Measurements from ENCODE around the gene TRPM2. TPM values are rescaled to one million over a fixed set of nuclear protein-coding genes. Genes with fewer than 3 reads are reported as not detected.
A peak's percentile ranks its signal among the peaks of the same experiment; 100 is the strongest.

Gene TRPM2
- total and polyA plus RNA-seq, 3 experiments from 2014 or later: 1.9 to 2.6 (median 2.4) TPM

DNA sequence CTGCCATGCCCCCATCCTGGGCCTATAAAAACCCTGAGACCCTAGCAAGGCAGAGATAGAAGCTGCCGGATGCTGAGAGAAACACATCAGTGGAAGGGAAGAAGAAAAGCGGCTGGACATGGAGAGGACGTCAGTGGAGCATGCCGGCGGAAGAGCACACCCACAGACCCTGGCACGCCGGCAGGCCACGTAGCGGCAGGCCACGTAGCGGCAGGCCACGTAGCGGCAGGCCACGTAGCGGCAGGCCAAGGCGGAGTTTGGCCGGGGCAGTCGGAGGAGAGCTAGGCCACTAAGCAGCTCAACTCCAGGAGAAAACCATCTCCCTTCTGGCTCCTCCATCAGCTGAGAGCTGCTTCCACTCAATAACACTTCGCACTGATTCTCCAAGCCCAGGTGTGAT, 137.0 kb downstream of the TRPM2 start:
- Histone ChIP-seq H3K27ac (ENCODE audit: low read depth, low read length) (no peak overlapping the region), H3K27me3 (ENCODE audit: insufficient read depth, low read length, poor library complexity, severe bottlenecking) (no peaks in the 10 kb centered on the region), H3K36me3 (ENCODE audit: insufficient read depth, low read length) (no peaks in the 10 kb centered on the region), H3K4me1 (ENCODE audit: insufficient read depth, low read length) (peaks cover 9% of the 10 kb centered on the region), H3K4me3 (ENCODE audit: low read length) (no peak overlapping the region), H3K9me3 (ENCODE audit: low read length) (no peaks in the 10 kb centered on the region)
- ChIA-PET POLR2A (no interaction called here), CTCF (no interaction called here)
- Mint-ChIP-seq H3K9me3 (peaks cover 7 to 13% (median 10%) of the 10 kb centered on the region in 5 donors), H3K27ac (no peak overlapping the region), H3K27me3 (peaks cover 28 to 35% of the 10 kb centered on the region in 2 donors), H3K36me3 (peaks cover 0 to 7% (median 0%) of the 10 kb centered on the region in 3 donors), H3K4me3 (peak overlapping the region in 1 of 7 donors; percentile 37), H3K4me1 (no peaks in the 10 kb centered on the region)
- DNase-seq: no peak

DNA sequence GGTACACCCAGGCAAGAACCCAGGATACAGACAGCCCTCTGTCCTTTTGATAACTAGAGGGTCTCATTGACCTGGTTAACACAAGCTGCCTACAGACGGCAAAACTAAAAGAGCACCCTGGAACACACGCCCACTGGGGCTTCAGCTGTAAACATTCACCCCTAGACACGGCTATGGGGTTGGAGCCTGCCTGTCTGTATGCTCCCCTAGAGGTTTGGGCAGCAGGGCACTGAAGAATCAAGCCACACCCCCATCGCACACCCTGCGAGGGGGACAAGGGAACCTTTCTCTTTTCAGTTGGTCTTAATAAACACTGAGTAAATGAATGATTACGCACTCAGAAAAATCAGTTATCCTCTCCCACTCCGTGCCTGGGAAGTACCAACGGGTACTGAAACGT, 137.4 kb downstream of the TRPM2 start:
- POLR2A ChIA-PET: no interaction called here
- no peak overlapping the region for H3K27ac Mint-ChIP-seq
- no peak for DNase-seq
- no peaks in the 10 kb centered on the region for H3K27me3 ChIP-seq (ENCODE audit: insufficient read depth, low read length, poor library complexity, severe bottlenecking)
- H3K36me3 ChIP-seq (ENCODE audit: insufficient read depth, low read length): no peaks in the 10 kb centered on the region
- H3K4me3 Mint-ChIP-seq: no peak overlapping the region
- no peak overlapping the region for H3K27ac ChIP-seq (ENCODE audit: low read depth, low read length)
- peaks cover 32 to 39% of the 10 kb centered on the region in 2 donors for H3K27me3 Mint-ChIP-seq
- no peaks in the 10 kb centered on the region for H3K4me1 Mint-ChIP-seq
- H3K4me1 ChIP-seq (ENCODE audit: insufficient read depth, low read length): peaks cover 7% of the 10 kb centered on the region
- CTCF ChIA-PET: no interaction called here
- no peak overlapping the region for H3K4me3 ChIP-seq (ENCODE audit: low read length)
- H3K9me3 Mint-ChIP-seq: peaks cover 7 to 13% (median 10%) of the 10 kb centered on the region in 5 donors
- peaks cover 0 to 7% (median 0%) of the 10 kb centered on the region in 3 donors for H3K36me3 Mint-ChIP-seq
- no peaks in the 10 kb centered on the region for H3K9me3 ChIP-seq (ENCODE audit: low read length)

Other genes starting within 250 kb of the TRPM2 start
- gene PWP2, start 246.2 kb upstream of the TRPM2 start, total RNA-seq: 10 to 100 TPM; 10.4 to 15.5 TPM
- gene PWP2, start 246.2 kb upstream of the TRPM2 start, polyA plus RNA-seq: 13.2 TPM
- 1 to 10 TPM; 7.6 to 9.0 TPM for gene GATD3, start 219.9 kb upstream of the TRPM2 start, total RNA-seq
- 47.3 TPM for gene GATD3, start 219.9 kb upstream of the TRPM2 start, polyA plus RNA-seq
- 1 to 10 TPM; 1.3 to 1.6 TPM for gene ICOSLG, start 112.7 kb upstream of the TRPM2 start, total RNA-seq
- gene ICOSLG, start 112.7 kb upstream of the TRPM2 start, polyA plus RNA-seq: 2.3 TPM
- not detected for gene DNMT3L, start 91.7 kb upstream of the TRPM2 start, total RNA-seq
- not detected for gene DNMT3L, start 91.7 kb upstream of the TRPM2 start, polyA plus RNA-seq
- gene AIRE, start 67.7 kb upstream of the TRPM2 start, total RNA-seq: not detected
- gene AIRE, start 67.7 kb upstream of the TRPM2 start, polyA plus RNA-seq: 0.22 TPM
- gene PFKL, start 53.6 kb upstream of the TRPM2 start, total RNA-seq: 100 to 1,000 TPM; 122 to 129 TPM
- 105 TPM for gene PFKL, start 53.6 kb upstream of the TRPM2 start, polyA plus RNA-seq
- gene CFAP410, start 14.2 kb upstream of the TRPM2 start, total RNA-seq: 10 to 100 TPM; 17.6 to 19.2 TPM
- gene CFAP410, start 14.2 kb upstream of the TRPM2 start, polyA plus RNA-seq: 36.4 TPM
- gene LRRC3, start 101.9 kb downstream of the TRPM2 start, total RNA-seq: under 1 TPM; 0.80 to 0.90 TPM
- 0.17 TPM for gene LRRC3, start 101.9 kb downstream of the TRPM2 start, polyA plus RNA-seq
- gene KRTAP10-1, start 186.6 kb downstream of the TRPM2 start, total RNA-seq: not detected
- gene KRTAP10-1, start 186.6 kb downstream of the TRPM2 start, polyA plus RNA-seq: not detected
- gene KRTAP10-2, start 197.9 kb downstream of the TRPM2 start, total RNA-seq: not detected
- not detected for gene KRTAP10-2, start 197.9 kb downstream of the TRPM2 start, polyA plus RNA-seq
- not detected for gene KRTAP10-3, start 205.2 kb downstream of the TRPM2 start, total RNA-seq
- gene KRTAP10-3, start 205.2 kb downstream of the TRPM2 start, polyA plus RNA-seq: not detected
- gene KRTAP10-4, start 220.1 kb downstream of the TRPM2 start, total RNA-seq: not detected
- not detected for gene KRTAP10-4, start 220.1 kb downstream of the TRPM2 start, polyA plus RNA-seq
- not detected for gene KRTAP10-5, start 227.0 kb downstream of the TRPM2 start, total RNA-seq
- not detected for gene KRTAP10-5, start 227.0 kb downstream of the TRPM2 start, polyA plus RNA-seq
- gene KRTAP10-6, start 238.9 kb downstream of the TRPM2 start, total RNA-seq: not detected
- gene KRTAP10-6, start 238.9 kb downstream of the TRPM2 start, polyA plus RNA-seq: not detected
- not detected for gene KRTAP10-7, start 247.0 kb downstream of the TRPM2 start, total RNA-seq
- gene KRTAP10-7, start 247.0 kb downstream of the TRPM2 start, polyA plus RNA-seq: not detected

All from CD8-positive, alpha-beta memory T cell (primary cell).